ENCODE data around the gene COL3A1.

Gene COL3A1

GRCh38 chr2:188974164-188974563 lies at the start of gene COL3A1:
Gene COL3A1 (plus strand): TSS chr2:188974373. CDS start chr2:188974490, 117 bp downstream.
- H3K9me3 ChIP-seq = no peaks in the 10 kb centered on the region
- H3K4me1 ChIP-seq = no peaks in the 10 kb centered on the region
- no peaks in the 10 kb centered on the region for H3K27me3 ChIP-seq
- no peak within 1 kb of the TSS for H3K4me2 ChIP-seq
- H3K36me3 ChIP-seq = no peaks in the 10 kb centered on the region
- no peak within 1 kb of the TSS for H3K9ac ChIP-seq
- H3K4me3 ChIP-seq = no peak within 1 kb of the TSS
- no peak within 1 kb of the TSS for H3K27ac ChIP-seq
- no peak for TF ChIP-seq Cebpa-rat (IDR thresholded peaks at IDR 0.05)
- H4K20me1 ChIP-seq = no peaks in the 10 kb centered on the region

DNA sequence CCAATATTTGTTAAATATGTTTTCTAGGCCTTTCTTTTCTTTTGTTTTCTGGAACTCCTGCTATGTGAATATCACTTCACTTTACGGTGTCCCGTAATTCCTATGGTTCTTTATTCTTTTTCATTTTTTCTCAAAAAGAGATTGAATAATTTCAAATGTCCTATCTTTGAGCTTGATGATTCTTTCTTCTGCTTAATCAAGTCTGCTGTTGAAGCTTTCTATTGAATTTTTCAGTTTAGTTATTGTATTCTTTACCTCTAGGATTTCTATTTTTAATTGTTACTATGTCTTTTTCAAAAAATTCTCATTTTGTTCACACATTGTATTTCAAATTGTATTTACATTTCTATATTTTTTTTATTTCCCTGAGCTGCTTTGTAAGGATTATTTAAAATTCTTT lies 45.5 kb upstream of the COL3A1 start:
- Histone ChIP-seq H3K9me3 (peaks cover 16% of the 10 kb centered on the region), H3K4me3 (no peak overlapping the region), H3K27me3 (no peaks in the 10 kb centered on the region), H4K20me1 (no peaks in the 10 kb centered on the region), H3K27ac (no peak overlapping the region), H3K4me2 (no peak overlapping the region), H3K36me3 (no peaks in the 10 kb centered on the region; the same call in 1 of the 2 replicates), H3K4me1 (no peaks in the 10 kb centered on the region), H3K9ac (no peak overlapping the region)
- TF ChIP-seq Cebpa-rat (IDR thresholded peaks at IDR 0.05) = no peak

- no peak for TF ChIP-seq Cebpa-rat (IDR thresholded peaks at IDR 0.05)
- no peak overlapping the region for H3K9ac ChIP-seq
Observed at GRCh38 chr2:188931361-188931760, 42.8 kb upstream of the COL3A1 start.

DNA sequence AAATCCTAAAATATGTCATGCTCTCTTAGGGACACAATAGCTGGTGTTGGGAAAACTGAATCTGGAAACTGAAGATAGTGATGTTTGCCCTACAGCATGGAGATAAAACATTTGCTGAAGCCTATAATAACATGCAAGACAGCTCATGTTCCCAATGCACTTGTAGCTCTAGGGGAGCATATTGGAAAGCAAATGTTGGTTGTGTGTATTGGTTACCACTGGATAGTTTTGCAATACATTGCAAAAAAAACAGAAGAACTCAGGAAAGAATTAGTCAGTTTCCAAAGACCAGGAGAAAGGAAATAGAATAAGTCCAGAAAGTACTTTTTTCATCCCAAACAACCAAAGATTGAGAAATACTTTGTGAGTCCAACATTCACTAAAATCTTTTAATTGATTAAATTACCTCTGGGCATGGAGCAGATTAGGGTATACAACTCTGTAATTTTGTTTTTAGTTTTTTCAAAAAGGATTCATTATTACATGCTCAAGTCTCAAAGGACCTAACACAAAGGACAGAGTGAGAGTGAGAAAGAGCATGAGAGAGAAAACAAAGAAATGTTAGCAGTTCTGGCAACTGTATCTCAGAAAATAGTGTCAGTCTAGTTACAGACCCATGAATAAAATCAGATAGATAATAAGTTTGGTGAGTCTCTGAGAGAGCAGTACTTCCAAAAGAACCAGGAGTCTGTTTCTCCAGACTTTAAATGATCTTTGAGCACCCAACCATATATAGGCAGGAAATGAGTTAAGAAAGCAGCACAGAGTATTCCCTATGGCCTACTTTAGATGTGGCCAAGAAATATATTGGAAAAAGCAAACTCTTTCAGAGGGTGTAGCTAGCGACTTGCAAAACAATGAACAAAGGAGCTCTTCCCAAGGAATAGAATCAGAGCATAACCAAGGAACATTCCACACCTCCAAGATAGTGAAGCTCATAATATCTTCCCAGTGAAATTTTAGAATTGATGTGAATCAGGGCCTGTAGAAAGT lies 36.6 kb upstream of the COL3A1 start:
- peaks cover 9% of the 10 kb centered on the region; the same call in 1 of the 2 replicates for H3K4me1 ChIP-seq
- H3K4me2 ChIP-seq = no peak overlapping the region
- no peaks in the 10 kb centered on the region for H3K27me3 ChIP-seq

More at GRCh38 chr2:188931361-188931760, 42.8 kb upstream of the COL3A1 start:
- Histone ChIP-seq H3K27me3 (no peaks in the 10 kb centered on the region), H3K4me2 (no peak overlapping the region), H3K4me3 (no peak overlapping the region), H3K27ac (no peak overlapping the region), H4K20me1 (no peaks in the 10 kb centered on the region), H3K4me1 (no peaks in the 10 kb centered on the region), H3K36me3 (no peaks in the 10 kb centered on the region; the same call in 1 of the 2 replicates), H3K9me3 (peaks cover 16% of the 10 kb centered on the region)

GRCh38 chr2:188940171-188940570 lies 34.0 kb upstream of the COL3A1 start:
- no peaks in the 10 kb centered on the region for H3K27me3 ChIP-seq
- no peak overlapping the region for H3K4me2 ChIP-seq
- TF ChIP-seq Cebpa-rat (IDR thresholded peaks at IDR 0.05) = no peak
- H3K4me3 ChIP-seq = no peak overlapping the region
- no peak overlapping the region for H3K27ac ChIP-seq
- H3K9ac ChIP-seq = no peak overlapping the region
- peaks cover 9% of the 10 kb centered on the region; the same call in 1 of the 2 replicates for H3K4me1 ChIP-seq
- peaks cover 15% of the 10 kb centered on the region; the same call in 1 of the 2 replicates for H3K9me3 ChIP-seq
- no peaks in the 10 kb centered on the region for H3K36me3 ChIP-seq
- H4K20me1 ChIP-seq = no peaks in the 10 kb centered on the region

More for the DNA sequence above, 36.6 kb upstream of the COL3A1 start:
- no peak for TF ChIP-seq Cebpa-rat (IDR thresholded peaks at IDR 0.05)
- no peaks in the 10 kb centered on the region for H4K20me1 ChIP-seq
- no peaks in the 10 kb centered on the region for H3K9me3 ChIP-seq
- no peak overlapping the region for H3K9ac ChIP-seq
- no peaks in the 10 kb centered on the region for H3K36me3 ChIP-seq
- no peak overlapping the region for H3K4me3 ChIP-seq
- no peak overlapping the region for H3K27ac ChIP-seq

DNA sequence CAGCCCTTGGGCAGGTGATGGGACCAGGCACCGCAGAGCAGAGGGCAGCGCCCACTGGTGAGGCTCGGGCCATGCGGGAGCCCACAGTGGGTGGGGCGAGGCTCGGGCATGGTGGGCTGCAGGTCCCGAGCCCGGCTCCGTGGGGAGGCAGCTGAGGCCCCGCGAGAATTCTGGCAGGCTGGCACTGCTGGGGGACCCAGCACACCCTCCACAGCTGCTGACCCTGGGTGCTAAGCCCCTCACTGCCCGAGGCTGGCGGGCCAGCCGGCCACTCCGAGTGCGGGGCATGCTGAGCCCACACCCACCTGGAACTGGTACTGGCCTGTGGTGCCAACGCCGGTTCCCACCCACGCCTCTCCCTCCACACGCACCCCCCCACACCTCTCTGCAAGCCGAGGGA lies 29.7 kb upstream of the COL3A1 start:
- no peak for TF ChIP-seq Cebpa-rat (IDR thresholded peaks at IDR 0.05)
- Histone ChIP-seq H4K20me1 (no peaks in the 10 kb centered on the region), H3K9me3 (peaks cover 15% of the 10 kb centered on the region; the same call in 1 of the 2 replicates), H3K9ac (no peak overlapping the region), H3K4me2 (no peak overlapping the region), H3K4me1 (no peaks in the 10 kb centered on the region), H3K27ac (no peak overlapping the region), H3K36me3 (no peaks in the 10 kb centered on the region), H3K27me3 (no peaks in the 10 kb centered on the region), H3K4me3 (no peak overlapping the region)

DNA sequence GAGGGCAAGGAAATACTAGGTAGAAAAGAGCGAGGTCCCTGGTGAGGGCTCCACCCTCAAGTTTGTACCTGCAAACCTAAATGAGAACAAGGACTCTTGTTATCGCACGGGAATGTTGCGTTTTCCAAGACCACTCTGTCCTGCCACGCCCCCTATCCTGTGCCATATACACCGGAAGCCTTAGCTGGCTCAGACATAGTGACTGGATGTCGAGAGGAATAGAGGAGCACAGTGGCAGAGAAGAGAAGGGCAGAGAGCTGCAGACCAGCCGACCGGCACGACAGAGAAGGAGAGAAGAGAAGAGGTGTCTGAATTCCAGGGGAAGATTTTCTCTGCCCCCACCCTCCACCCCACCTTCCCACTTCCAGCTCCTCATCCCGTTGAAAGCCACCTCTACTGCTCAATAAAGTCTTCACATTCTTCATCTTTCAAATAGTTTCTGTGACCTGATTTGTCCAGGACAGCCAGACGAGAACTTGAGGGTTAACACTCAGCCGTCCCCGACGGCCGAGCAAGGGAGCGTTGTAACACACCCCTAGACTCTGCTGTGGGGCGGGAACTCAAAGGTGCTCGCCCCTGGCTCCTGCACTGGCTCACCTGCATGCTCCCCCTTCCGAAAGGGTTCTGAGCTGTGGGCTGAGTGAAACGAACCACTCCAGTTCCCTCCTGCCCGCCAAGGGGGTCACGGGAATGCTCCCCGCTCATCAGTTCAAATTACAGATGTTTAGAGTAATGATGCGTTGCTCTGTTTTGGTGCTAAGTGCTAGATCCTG lies 24.9 kb upstream of the COL3A1 start:
- Histone ChIP-seq H3K4me3 (no peak overlapping the region), H3K27ac (no peak overlapping the region), H4K20me1 (no peaks in the 10 kb centered on the region), H3K4me2 (no peak overlapping the region), H3K4me1 (no peaks in the 10 kb centered on the region), H3K9ac (no peak overlapping the region), H3K36me3 (no peaks in the 10 kb centered on the region), H3K27me3 (no peaks in the 10 kb centered on the region), H3K9me3 (peaks cover 6% of the 10 kb centered on the region; the same call in 1 of the 2 replicates)
- TF ChIP-seq Cebpa-rat (IDR thresholded peaks at IDR 0.05) = no peak

- no peaks in the 10 kb centered on the region for H3K36me3 ChIP-seq
- no peak overlapping the region for H3K9ac ChIP-seq
- H3K4me3 ChIP-seq = no peak overlapping the region
- H3K9me3 ChIP-seq = no peaks in the 10 kb centered on the region
- H4K20me1 ChIP-seq = no peaks in the 10 kb centered on the region
- no peak overlapping the region for H3K4me2 ChIP-seq
- no peaks in the 10 kb centered on the region for H3K4me1 ChIP-seq
- H3K27me3 ChIP-seq = no peaks in the 10 kb centered on the region
- TF ChIP-seq Cebpa-rat (IDR thresholded peaks at IDR 0.05) = no peak
- no peak overlapping the region for H3K27ac ChIP-seq
Observed at GRCh38 chr2:188952901-188953300, 21.3 kb upstream of the COL3A1 start.

- Histone ChIP-seq H3K9me3 (no peaks in the 10 kb centered on the region), H3K4me1 (no peaks in the 10 kb centered on the region), H3K4me3 (no peak overlapping the region), H3K36me3 (no peaks in the 10 kb centered on the region), H3K27me3 (no peaks in the 10 kb centered on the region), H3K27ac (no peak overlapping the region), H3K9ac (no peak overlapping the region), H4K20me1 (no peaks in the 10 kb centered on the region), H3K4me2 (no peak overlapping the region)
- no peak for TF ChIP-seq Cebpa-rat (IDR thresholded peaks at IDR 0.05)
Observed at GRCh38 chr2:188956290-188956689, 17.9 kb upstream of the COL3A1 start.

Measured in BLaER1 (cell line).